Endothelial cell of umbilical vein (primary cell): ENCODE measurements around the gene RAB8B. TPM values are rescaled to one million over a fixed set of nuclear protein-coding genes. Genes with fewer than 3 reads are reported as not detected.

Experiments used
- BruUV-seq: library from RNA; stranded (reverse); fragments of 400-500 nt; replicated peaks from 2 replicates; lab custom pipeline; 2021; lab: Mats Ljungman, UMichigan
- CTCF ChIA-PET: fragments of 300-600, 350-600 bp; sonication (Branson Sonifier 250); formaldehyde crosslinking; loops from one replicate; lab custom pipeline; 2021; ENCODE audit warnings: antibody characterized with exemption, inconsistent platforms; lab: Charles Lee
- POLR2A ChIA-PET: fragments of 300-600, 350-600 bp; sonication (Branson Sonifier 250); formaldehyde crosslinking; loops from one replicate; lab custom pipeline; 2021; ENCODE audit warnings: antibody characterized with exemption, inconsistent platforms; lab: Charles Lee
- DNase-seq: peaks from one replicate; pipeline ENCODE4 v3.0.0-alpha.2; 2011; ENCODE audit warnings: low read depth, low spot score
- FAIRE-seq: peaks from 2 replicates; lab custom pipeline; 2011; peaks lifted over from hg19 to GRCh38; lab: Jason Lieb, UNC
- H2AFZ ChIP-seq: 2 replicates; pipeline ENCODE4 v1.6.0; 2012; ENCODE audit warnings: low read depth, low read length, control low read depth, inconsistent platforms
- H3K27ac ChIP-seq: 2 replicates; pipeline ENCODE4 v1.5.1; 2011; ENCODE audit warnings: low read depth, mild to moderate bottlenecking, control low read depth, low read length, moderate library complexity; ENCODE audit not compliant: insufficient read depth
- H3K27me3 ChIP-seq, 2 experiments: 2 replicates each; pipeline versions ENCODE4 v1.6.0 to v1.6.1; 2011; ENCODE audit warnings: low read length in 2 of 2, mixed read lengths in 1 of 2; ENCODE audit not compliant: control insufficient read depth in 2 of 2, insufficient read depth in 2 of 2
- H3K36me3 ChIP-seq, 2 experiments: 2 replicates in 1 of 2; 3 replicates in 1 of 2; pipeline ENCODE4 v1.5.1; 2011; ENCODE audit warnings: low read length in 2 of 2, mild to moderate bottlenecking in 1 of 2, moderate library complexity in 1 of 2; ENCODE audit not compliant: control insufficient read depth in 2 of 2, insufficient read depth in 2 of 2; ENCODE audit errors: extremely low read depth in 1 of 2
- H3K4me1 ChIP-seq: 3 replicates; pipeline ENCODE4 v1.5.1; 2011; ENCODE audit warnings: mild to moderate bottlenecking, low read length; ENCODE audit not compliant: control insufficient read depth, insufficient read depth; ENCODE audit errors: extremely low read depth
- H3K4me2 ChIP-seq: 2 replicates; pipeline ENCODE4 v1.6.1; 2011; ENCODE audit warnings: low read length, control low read depth, mixed read lengths; ENCODE audit not compliant: insufficient read depth
- H3K4me3 ChIP-seq, 3 experiments: fragments of 200-600 bp in 1 of 3; sonication (generic), shearing (Covaris generic) in 1 of 3; replicated peaks in 1 of 3; 2 replicates each; pipeline ENCODE4 v1.5.1; 2011 to 2016; ENCODE audit warnings: control low read depth in 3 of 3, low read length in 3 of 3, mild to moderate bottlenecking in 2 of 3, inconsistent platforms in 1 of 3, low read depth in 1 of 3, moderate library complexity in 1 of 3; ENCODE audit not compliant: insufficient read depth in 1 of 3
- H3K79me2 ChIP-seq: 2 replicates; pipeline ENCODE4 v1.6.0; 2012; ENCODE audit warnings: low read length, inconsistent platforms; ENCODE audit not compliant: control insufficient read depth, insufficient read depth
- H3K9ac ChIP-seq: replicated peaks from 2 replicates; pipeline ENCODE3; 2011; ENCODE audit warnings: low read length, control low read depth; ENCODE audit not compliant: insufficient read depth; ENCODE audit errors: extremely low read depth
- H3K9me1 ChIP-seq: replicated peaks from 3 replicates; pipeline ENCODE4 v1.6.0; 2011; ENCODE audit warnings: mild to moderate bottlenecking, low read length; ENCODE audit not compliant: control insufficient read depth, insufficient read depth; ENCODE audit errors: extremely low read depth
- H3K9me3 ChIP-seq: replicated peaks from 2 replicates; pipeline ENCODE4 v1.5.1; 2012; ENCODE audit warnings: low read length, inconsistent platforms; ENCODE audit not compliant: control insufficient read depth, insufficient read depth
- H4K20me1 ChIP-seq: replicated peaks from 2 replicates; pipeline ENCODE3; 2011; ENCODE audit warnings: mild to moderate bottlenecking, low read length; ENCODE audit not compliant: control insufficient read depth, insufficient read depth; ENCODE audit errors: extremely low read depth
- EZH2 ChIP-seq: IDR thresholded peaks from 2 replicates; pipeline ENCODE4 v1.6.1; 2012; ENCODE audit warnings: borderline replicate concordance, low read depth, mild to moderate bottlenecking, moderate library complexity, low read length, inconsistent platforms; ENCODE audit not compliant: severe bottlenecking
- FOS ChIP-seq: IDR thresholded peaks from 2 replicates; pipeline ENCODE4 v1.6.1; 2011; ENCODE audit warnings: mild to moderate bottlenecking, low read length, moderate library complexity, borderline replicate concordance; ENCODE audit not compliant: insufficient read depth
- GATA2 ChIP-seq: IDR thresholded peaks from 2 replicates; pipeline ENCODE4 v1.7.0; 2011; ENCODE audit warnings: low read depth, mild to moderate bottlenecking, moderate library complexity, mixed read lengths, low read length; ENCODE audit not compliant: insufficient read length, insufficient read depth
- JUN ChIP-seq: IDR thresholded peaks from 2 replicates; pipeline ENCODE4 v1.6.1; 2011; ENCODE audit warnings: borderline replicate concordance, low read depth; ENCODE audit not compliant: insufficient read length, insufficient read depth
- MYC ChIP-seq: IDR thresholded peaks from one replicate; pipeline ENCODE4 v1.6.1; 2011; ENCODE audit warnings: mild to moderate bottlenecking, low read depth, low read length
- POLR2A ChIP-seq: IDR thresholded peaks from 2 replicates; pipeline ENCODE4 v1.6.1; 2012; ENCODE audit warnings: low read depth, mild to moderate bottlenecking, control low read depth, low read length
- POLR2AphosphoS5 ChIP-seq: IDR thresholded peaks from 2 replicates; pipeline ENCODE4 v1.6.1; 2012; ENCODE audit warnings: low read depth, mild to moderate bottlenecking, control low read depth, low read length, moderate library complexity; ENCODE audit not compliant: insufficient read depth
- dilution Hi-C: fragments of 300-500 bp; cut with MboI; formaldehyde crosslinking; loops from one replicate; pipeline ENCODE4 v1.15.0; 2019; ENCODE audit warnings: low sequenced_read_pairs; ENCODE audit not compliant: extremely low pct_ligation_motif_present
- intact Hi-C: fragments of 100-400 bp; cut with micrococcal nuclease; formaldehyde crosslinking; loops from one replicate; pipeline ENCODE4 v1.10.0; 2022
- polyA plus RNA-seq, 4 experiments: library from polyadenylated mRNA; depleted of rRNA in 3 of 4; stranded (reverse) in 3 of 4; unstranded in 1 of 4; fragments of >200 nt; gene quantifications; 2 replicates each; pipeline versions ENCODE4 v1.2.1 to v1.2.3, GENCODE V29; 2011 to 2012; ENCODE audit warnings: missing spikeins in 1 of 4
- total RNA-seq: library from RNA; stranded (reverse); gene quantifications from 2 replicates; pipeline ENCODE4 v1.2.3, GENCODE V29; 2021
- TF ChIP-seq, protein P1 (sequence below): IDR thresholded peaks from 2 replicates; pipeline ENCODE4 v1.6.1; 2011; ENCODE audit not compliant: insufficient read depth, insufficient read length
- TF ChIP-seq, protein P2 (sequence below), 2 donors: IDR thresholded peaks; 1 replicate in 1 of 2; 2 replicates in 1 of 2; pipeline ENCODE4 v1.5.1; 2011; ENCODE audit warnings: low read length in 2 of 2, mild to moderate bottlenecking in 2 of 2, moderate library complexity in 2 of 2, control low read depth in 1 of 2, inconsistent platforms in 1 of 2, low read depth in 1 of 2; ENCODE audit not compliant: insufficient read depth in 1 of 2; ENCODE audit errors: extremely low read depth in 1 of 2

Gene RAB8B
- total and polyA plus RNA-seq, 2 donors (not counting 3 experiments of a cell fraction or from before 2014, with no cell fraction given), result 10.4 to 52.5 TPM

DNA sequence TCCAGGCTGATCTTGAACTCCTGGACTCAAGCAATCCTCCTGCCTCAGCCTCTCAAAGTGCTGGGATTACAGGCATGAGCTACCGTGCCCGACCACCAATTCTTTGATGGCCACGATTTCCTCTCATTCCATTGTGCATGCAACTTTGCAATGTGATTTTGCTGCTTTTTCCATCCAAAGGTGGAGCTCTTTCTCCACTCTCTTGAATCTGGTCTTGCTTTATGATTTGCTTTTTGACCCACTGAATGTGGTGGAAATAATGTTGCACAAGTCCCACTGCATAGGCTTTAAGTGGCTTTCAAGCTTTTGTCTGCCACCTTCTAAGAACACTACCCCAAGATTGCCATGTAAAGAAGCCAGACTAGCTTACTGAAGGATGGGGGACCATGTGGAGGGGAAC lies 42.7 kb upstream of the RAB8B start:
- TF ChIP-seq, protein P1, sequence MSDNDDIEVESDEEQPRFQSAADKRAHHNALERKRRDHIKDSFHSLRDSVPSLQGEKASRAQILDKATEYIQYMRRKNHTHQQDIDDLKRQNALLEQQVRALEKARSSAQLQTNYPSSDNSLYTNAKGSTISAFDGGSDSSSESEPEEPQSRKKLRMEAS, result no peak
- TF ChIP-seq GATA2 (no peak), MYC (no peak), POLR2A (no peak)
- TF ChIP-seq, protein P2, sequence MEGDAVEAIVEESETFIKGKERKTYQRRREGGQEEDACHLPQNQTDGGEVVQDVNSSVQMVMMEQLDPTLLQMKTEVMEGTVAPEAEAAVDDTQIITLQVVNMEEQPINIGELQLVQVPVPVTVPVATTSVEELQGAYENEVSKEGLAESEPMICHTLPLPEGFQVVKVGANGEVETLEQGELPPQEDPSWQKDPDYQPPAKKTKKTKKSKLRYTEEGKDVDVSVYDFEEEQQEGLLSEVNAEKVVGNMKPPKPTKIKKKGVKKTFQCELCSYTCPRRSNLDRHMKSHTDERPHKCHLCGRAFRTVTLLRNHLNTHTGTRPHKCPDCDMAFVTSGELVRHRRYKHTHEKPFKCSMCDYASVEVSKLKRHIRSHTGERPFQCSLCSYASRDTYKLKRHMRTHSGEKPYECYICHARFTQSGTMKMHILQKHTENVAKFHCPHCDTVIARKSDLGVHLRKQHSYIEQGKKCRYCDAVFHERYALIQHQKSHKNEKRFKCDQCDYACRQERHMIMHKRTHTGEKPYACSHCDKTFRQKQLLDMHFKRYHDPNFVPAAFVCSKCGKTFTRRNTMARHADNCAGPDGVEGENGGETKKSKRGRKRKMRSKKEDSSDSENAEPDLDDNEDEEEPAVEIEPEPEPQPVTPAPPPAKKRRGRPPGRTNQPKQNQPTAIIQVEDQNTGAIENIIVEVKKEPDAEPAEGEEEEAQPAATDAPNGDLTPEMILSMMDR (IDR thresholded peaks at IDR 0.05; ENCODE audit: extremely low read depth in 1 of 2, insufficient read depth in 1 of 2, low read depth in 1 of 2, low read length in 2 of 2), result peak in 1 of 2 donors; percentile 1
- Histone ChIP-seq H3K9me1 (no peaks in the 10 kb centered on the region), H3K79me2 (no peaks in the 10 kb centered on the region), H3K9me3 (no peaks in the 10 kb centered on the region), H3K27ac (no peak overlapping the region), H2AFZ (no peak overlapping the region), H3K4me2 (no peak overlapping the region), H4K20me1 (no peaks in the 10 kb centered on the region), H3K9ac (no peak overlapping the region), H3K4me3 (no peak overlapping the region), H3K27me3 (no peaks in the 10 kb centered on the region), H3K4me1 (no peaks in the 10 kb centered on the region), H3K36me3 (peaks cover 0 to 4% of the 10 kb centered on the region in 2 experiments)
- ChIA-PET POLR2A (no interaction called here), CTCF (interaction anchor here (0.7 to 2.6 kb wide), 6 partner anchors 9 to 256 kb away, joined by 3 to 11 read pairs (median 4); no protein-coding TSS in a partner anchor)
- intact Hi-C loops (no loop called here), dilution Hi-C loops (no loop called here)
- BruUV-seq, result no TSS peak
- DNase-seq (peak; percentile 32), FAIRE-seq (no peak)

DNA sequence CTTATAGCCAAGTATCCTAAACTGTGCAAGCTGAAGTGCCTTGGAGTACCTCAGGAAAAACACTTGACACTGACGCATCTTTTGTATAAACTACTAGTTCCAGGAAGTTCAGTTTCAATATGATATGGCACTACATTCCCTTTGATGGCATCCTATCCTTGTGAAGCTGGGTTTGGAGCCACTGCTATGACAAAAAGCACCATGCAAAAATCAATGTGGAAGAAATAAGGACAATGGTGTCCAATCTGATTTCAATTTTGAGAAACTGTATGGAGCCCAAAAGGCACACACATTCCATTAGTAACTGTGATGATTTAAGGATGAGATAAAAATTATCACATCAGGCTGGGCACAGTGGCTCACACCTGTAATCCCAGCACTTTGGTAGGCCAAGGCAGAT lies 37.7 kb upstream of the RAB8B start:
- dilution Hi-C loops, result no loop called here
- H3K27ac ChIP-seq, result no peak overlapping the region
- H3K9me1 ChIP-seq, result no peaks in the 10 kb centered on the region
- H4K20me1 ChIP-seq, result no peaks in the 10 kb centered on the region
- CTCF ChIA-PET, result interaction anchor here (0.7 to 2.1 kb wide), 2 partner anchors 16 to 251 kb away, joined by 3 to 9 read pairs; no protein-coding TSS in a partner anchor
- BruUV-seq, result no TSS peak
- POLR2A ChIA-PET, result interaction anchor here (0.8 kb wide), 1 partner anchor 16 kb away, joined by 6 read pairs; no protein-coding TSS in a partner anchor
- DNase-seq, result no peak
- no peak for FAIRE-seq
- H3K9me3 ChIP-seq, result no peaks in the 10 kb centered on the region
- no peak overlapping the region for H3K4me2 ChIP-seq
- no peak overlapping the region for H3K4me3 ChIP-seq
- peaks cover 8 to 10% of the 10 kb centered on the region in 2 experiments for H3K36me3 ChIP-seq
- intact Hi-C loops, result no loop called here
- no peak overlapping the region for H2AFZ ChIP-seq
- no peak for TF ChIP-seq JUN
- no peak for TF ChIP-seq FOS
- TF ChIP-seq GATA2, result no peak
- TF ChIP-seq, protein P2 (IDR thresholded peaks at IDR 0.05; ENCODE audit: extremely low read depth in 1 of 2, insufficient read depth in 1 of 2, low read depth in 1 of 2, low read length in 2 of 2), result no peak
- TF ChIP-seq, protein P1, result no peak
- no peak for TF ChIP-seq EZH2
- TF ChIP-seq POLR2AphosphoS5, result peak; percentile 25
- H3K79me2 ChIP-seq, result peaks cover 21% of the 10 kb centered on the region
- H3K4me1 ChIP-seq, result peaks cover 11% of the 10 kb centered on the region
- no peak overlapping the region for H3K9ac ChIP-seq
- H3K27me3 ChIP-seq, result no peaks in the 10 kb centered on the region
